ENCODE data around the gene HDAC9.

The HDAC9 gene

GRCh38 chr7:18768256-18768655 is 272.7 kb downstream of the HDAC9 start:
- no peak for DNase-seq
- no peak for TF ChIP-seq GATA1 (IDR thresholded peaks at IDR 0.05; ENCODE audit: low read depth, low read length)
- TF ChIP-seq POLR2A (IDR thresholded peaks at IDR 0.05; ENCODE audit: low read length): no peak

- TF ChIP-seq POLR2A (IDR thresholded peaks at IDR 0.05; ENCODE audit: low read length): no peak
- no peak for TF ChIP-seq GATA1 (IDR thresholded peaks at IDR 0.05; ENCODE audit: low read depth, low read length)
- no peak for DNase-seq
These were observed 274.7 kb downstream of the HDAC9 start for GRCh38 chr7:18770154-18770811.

- no peak for TF ChIP-seq GATA1 (IDR thresholded peaks at IDR 0.05; ENCODE audit: low read depth, low read length)
- TF ChIP-seq POLR2A (IDR thresholded peaks at IDR 0.05; ENCODE audit: low read length): no peak
- no peak for DNase-seq
These were observed 275.3 kb downstream of the HDAC9 start for GRCh38 chr7:18770822-18771221.

GRCh38 chr7:18771834-18772566 is 276.5 kb downstream of the HDAC9 start:
- no peak for TF ChIP-seq POLR2A (IDR thresholded peaks at IDR 0.05; ENCODE audit: low read length)
- no peak for TF ChIP-seq GATA1 (IDR thresholded peaks at IDR 0.05; ENCODE audit: low read depth, low read length)
- DNase-seq: no peak

GRCh38 chr7:18772567-18772965 is 277.0 kb downstream of the HDAC9 start:
- TF ChIP-seq POLR2A (IDR thresholded peaks at IDR 0.05; ENCODE audit: low read length): no peak
- TF ChIP-seq GATA1 (IDR thresholded peaks at IDR 0.05; ENCODE audit: low read depth, low read length): no peak
- DNase-seq: no peak

- DNase-seq: no peak
- no peak for TF ChIP-seq POLR2A (IDR thresholded peaks at IDR 0.05; ENCODE audit: low read length)
- TF ChIP-seq GATA1 (IDR thresholded peaks at IDR 0.05; ENCODE audit: low read depth, low read length): no peak
These were observed 281.8 kb downstream of the HDAC9 start for GRCh38 chr7:18777314-18777713.

- TF ChIP-seq POLR2A (IDR thresholded peaks at IDR 0.05; ENCODE audit: low read length): no peak
- TF ChIP-seq GATA1 (IDR thresholded peaks at IDR 0.05; ENCODE audit: low read depth, low read length): no peak
- no peak for DNase-seq
These were observed 283.0 kb downstream of the HDAC9 start for GRCh38 chr7:18778594-18778993.

GRCh38 chr7:18780266-18780665 is 284.7 kb downstream of the HDAC9 start:
- TF ChIP-seq POLR2A (IDR thresholded peaks at IDR 0.05; ENCODE audit: low read length): no peak
- no peak for TF ChIP-seq GATA1 (IDR thresholded peaks at IDR 0.05; ENCODE audit: low read depth, low read length)
- DNase-seq: no peak

GRCh38 chr7:18780938-18781337 is 285.4 kb downstream of the HDAC9 start:
- no peak for DNase-seq
- TF ChIP-seq POLR2A (IDR thresholded peaks at IDR 0.05; ENCODE audit: low read length): no peak
- TF ChIP-seq GATA1 (IDR thresholded peaks at IDR 0.05; ENCODE audit: low read depth, low read length): no peak

- TF ChIP-seq POLR2A (IDR thresholded peaks at IDR 0.05; ENCODE audit: low read length) (no peak), GATA1 (IDR thresholded peaks at IDR 0.05; ENCODE audit: low read depth, low read length) (no peak)
- no peak for DNase-seq
These were observed 290.7 kb downstream of the HDAC9 start for GRCh38 chr7:18786196-18786727.

- TF ChIP-seq POLR2A (IDR thresholded peaks at IDR 0.05; ENCODE audit: low read length): no peak
- TF ChIP-seq GATA1 (IDR thresholded peaks at IDR 0.05; ENCODE audit: low read depth, low read length): no peak
- no peak for DNase-seq
These were observed 291.2 kb downstream of the HDAC9 start for GRCh38 chr7:18786796-18787195.

GRCh38 chr7:18788026-18788425 is 292.5 kb downstream of the HDAC9 start:
- DNase-seq: no peak

GRCh38 chr7:18792871-18793595 is 297.5 kb downstream of the HDAC9 start:
- TF ChIP-seq GATA1 (IDR thresholded peaks at IDR 0.05; ENCODE audit: low read depth, low read length) (no peak), POLR2A (IDR thresholded peaks at IDR 0.05; ENCODE audit: low read length) (no peak)
- no peak for DNase-seq

More at GRCh38 chr7:18788026-18788425, 292.5 kb downstream of the HDAC9 start:
- TF ChIP-seq GATA1 (IDR thresholded peaks at IDR 0.05; ENCODE audit: low read depth, low read length) (no peak), POLR2A (IDR thresholded peaks at IDR 0.05; ENCODE audit: low read length) (no peak)

- no peak for DNase-seq
- TF ChIP-seq GATA1 (IDR thresholded peaks at IDR 0.05; ENCODE audit: low read depth, low read length) (no peak), POLR2A (IDR thresholded peaks at IDR 0.05; ENCODE audit: low read length) (no peak)
These were observed 300.7 kb downstream of the HDAC9 start for GRCh38 chr7:18796216-18796615.

All from erythroblast (primary cell).